SK-N-SH treated with all-trans-retinoic acid at 6 μM for 48 hours (cell line): Measurements from ENCODE around the gene EPHB6.

ENCODE experiments used
- TSHZ2 ChIP-seq: fragments of 250-450 bp; sonication (Bioruptor Pico); IDR thresholded peaks from 2 replicates; pipeline ENCODE4 v1.5.0; 2020; ENCODE audit warnings: mild to moderate bottlenecking, moderate library complexity
- ZFP3 ChIP-seq: fragments of 250-450 bp; sonication (Bioruptor Pico); IDR thresholded peaks from 2 replicates; pipeline ENCODE4 v1.5.0; 2020; ENCODE audit warnings: mild to moderate bottlenecking, moderate library complexity

DNA sequence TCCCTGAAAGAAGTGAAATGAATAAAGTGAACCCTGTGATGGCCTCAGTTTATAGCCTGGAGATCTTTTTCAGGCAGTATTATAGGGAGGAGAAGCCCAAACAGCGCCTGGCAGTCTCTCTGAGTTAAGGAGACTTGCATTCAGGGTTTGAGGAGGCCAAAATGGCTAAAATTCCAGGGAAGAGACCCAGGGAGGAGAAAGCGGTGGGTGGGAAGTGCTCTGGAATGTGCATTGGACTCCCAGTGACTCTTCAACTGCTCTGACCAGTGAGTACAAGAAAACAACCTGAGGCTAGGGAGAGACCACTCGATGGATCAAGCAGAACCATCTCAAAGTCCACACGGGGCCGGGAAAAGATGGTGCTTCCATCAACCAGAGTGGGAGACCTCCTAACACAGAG is 35.3 kb upstream of the EPHB6 start:
- TF ChIP-seq TSHZ2 (no peak), ZFP3 (CRISPR knock-in tag) (no peak)
